ENCODE data around the gene CDK1.

CDK1 gene

DNA sequence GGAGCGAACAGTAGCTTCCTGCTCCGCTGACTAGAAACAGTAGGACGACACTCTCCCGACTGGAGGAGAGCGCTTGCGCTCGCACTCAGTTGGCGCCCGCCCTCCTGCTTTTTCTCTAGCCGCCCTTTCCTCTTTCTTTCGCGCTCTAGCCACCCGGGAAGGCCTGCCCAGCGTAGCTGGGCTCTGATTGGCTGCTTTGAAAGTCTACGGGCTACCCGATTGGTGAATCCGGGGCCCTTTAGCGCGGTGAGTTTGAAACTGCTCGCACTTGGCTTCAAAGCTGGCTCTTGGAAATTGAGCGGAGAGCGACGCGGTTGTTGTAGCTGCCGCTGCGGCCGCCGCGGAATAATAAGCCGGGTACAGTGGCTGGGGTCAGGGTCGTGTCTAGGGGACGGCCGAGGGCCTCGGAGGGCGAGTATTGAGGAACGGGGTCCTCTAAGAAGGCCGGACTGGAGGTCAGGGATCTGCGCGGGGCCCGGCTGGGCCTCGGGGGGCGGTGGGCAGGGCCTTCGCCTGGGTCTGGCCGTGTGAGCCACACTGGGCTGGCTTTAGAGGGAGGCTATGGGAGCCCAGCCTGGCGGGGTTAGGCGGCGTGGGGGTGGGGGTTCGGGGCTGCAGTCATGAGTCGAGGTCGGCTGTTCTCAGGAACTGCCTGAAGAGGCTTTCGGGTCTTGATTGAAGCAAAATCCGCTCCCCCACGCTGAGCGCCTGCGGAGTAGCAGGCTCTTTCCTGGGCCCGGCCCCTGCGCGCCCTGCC lies at the start of gene CDK1:
CDK1 (plus strand) TSS at position 265 of the 757 bp plus-strand sequence. CDS start 1,688 bp downstream, outside the sequence.
- peak; percentile 61 for DNase-seq

- DNase-seq, result no peak
These were observed 49.2 kb upstream of the CDK1 start for GRCh38 chr10:60729106-60729505.

DNA sequence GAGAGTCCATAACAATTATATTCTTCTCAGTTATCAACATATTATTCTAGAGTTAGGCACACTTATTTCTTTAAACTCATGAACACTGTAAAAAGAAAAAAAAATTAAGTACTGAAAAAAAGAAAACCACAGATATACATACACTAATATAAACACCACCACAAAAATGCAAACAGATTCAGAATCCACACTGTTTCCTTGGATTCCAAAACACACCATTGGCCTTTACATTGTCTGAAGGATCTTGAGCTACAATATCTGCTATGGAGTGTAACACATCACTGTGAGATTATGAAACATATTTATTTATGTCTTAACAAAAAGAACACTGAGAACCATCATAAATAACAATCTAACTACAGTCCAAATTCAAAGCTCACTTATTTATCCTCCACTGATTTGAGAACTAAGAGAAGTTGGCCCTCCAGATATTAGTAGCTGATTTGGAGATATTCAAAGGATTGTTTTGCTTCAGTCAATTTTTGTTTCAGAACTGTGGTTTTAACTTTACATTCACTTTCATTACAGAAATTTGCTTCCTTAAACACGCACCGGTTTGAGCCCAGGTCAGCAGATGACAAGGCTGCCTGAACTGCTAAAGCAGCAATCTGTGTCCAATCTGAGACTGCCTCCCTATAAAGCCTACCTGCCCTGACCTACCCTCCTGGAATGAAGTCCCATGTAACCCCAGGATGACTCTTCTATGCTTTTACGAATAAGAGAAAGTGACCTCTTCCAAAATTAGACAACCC lies 47.0 kb upstream of the CDK1 start:
- no peak for DNase-seq

- DNase-seq, result no peak
These were observed 46.0 kb upstream of the CDK1 start for GRCh38 chr10:60732198-60732806.

DNA sequence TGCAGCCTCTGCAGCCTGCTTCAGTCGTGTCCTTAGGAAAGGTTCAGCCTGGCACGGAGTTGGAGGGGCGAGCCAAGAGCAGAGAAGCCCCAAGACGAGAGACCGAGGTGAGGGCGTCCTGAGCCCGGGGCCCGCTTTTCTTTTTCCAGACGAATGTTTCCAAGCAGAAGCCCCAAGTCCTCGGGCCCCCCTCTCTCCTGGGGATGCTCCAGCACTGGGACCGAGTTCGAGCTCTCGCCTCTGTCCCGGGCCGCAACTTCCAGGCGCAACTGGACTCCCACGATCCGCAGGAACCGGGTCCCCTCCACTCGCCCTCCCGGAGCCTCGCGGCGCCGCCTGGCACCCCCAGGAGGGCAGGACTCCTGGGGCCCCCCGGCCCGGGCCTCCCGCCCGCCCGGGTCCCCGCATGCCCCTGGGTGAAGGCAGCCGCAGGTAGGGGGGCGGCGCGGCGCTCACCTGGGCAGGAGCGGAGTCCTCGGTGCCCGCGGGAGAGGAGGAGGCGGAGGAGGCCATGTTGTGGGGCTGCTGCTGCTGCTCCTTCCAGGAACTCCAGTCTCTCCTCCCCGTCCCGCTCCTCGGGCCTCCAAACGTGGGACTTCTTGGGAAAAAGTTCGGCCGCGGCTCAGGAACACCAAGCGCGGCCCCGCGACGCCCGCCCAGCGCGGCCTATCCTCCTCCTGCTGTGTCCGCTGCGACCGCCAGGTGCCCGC lies 45.3 kb upstream of the CDK1 start:
- DNase-seq, result peak; percentile 68

- DNase-seq, result no peak
These were observed 44.8 kb upstream of the CDK1 start for GRCh38 chr10:60733517-60733822.

GRCh38 chr10:60733826-60734225 lies 44.5 kb upstream of the CDK1 start:
- DNase-seq, result no peak

- DNase-seq, result no peak
These were observed 44.1 kb upstream of the CDK1 start for GRCh38 chr10:60734226-60734625.

DNA sequence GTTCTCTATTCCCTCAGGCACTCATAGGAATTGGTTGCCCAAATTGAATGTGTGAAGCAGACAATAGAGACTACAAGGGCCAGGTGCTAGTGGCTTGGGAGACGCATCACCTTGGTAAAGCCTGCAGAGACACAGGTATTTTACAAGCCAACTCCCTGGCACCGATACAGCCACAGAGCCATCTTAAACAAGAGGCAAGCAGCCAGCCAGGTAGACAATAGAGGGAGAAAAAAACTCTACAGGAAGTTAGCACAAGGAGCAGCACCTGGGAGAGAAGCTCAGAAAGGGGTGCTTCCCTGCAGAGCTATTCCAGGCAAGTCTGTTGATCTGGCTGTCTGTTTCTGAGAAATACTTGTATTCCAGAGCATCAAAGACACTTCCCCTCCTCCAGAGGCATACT lies 43.0 kb upstream of the CDK1 start:
- no peak for DNase-seq

DNA sequence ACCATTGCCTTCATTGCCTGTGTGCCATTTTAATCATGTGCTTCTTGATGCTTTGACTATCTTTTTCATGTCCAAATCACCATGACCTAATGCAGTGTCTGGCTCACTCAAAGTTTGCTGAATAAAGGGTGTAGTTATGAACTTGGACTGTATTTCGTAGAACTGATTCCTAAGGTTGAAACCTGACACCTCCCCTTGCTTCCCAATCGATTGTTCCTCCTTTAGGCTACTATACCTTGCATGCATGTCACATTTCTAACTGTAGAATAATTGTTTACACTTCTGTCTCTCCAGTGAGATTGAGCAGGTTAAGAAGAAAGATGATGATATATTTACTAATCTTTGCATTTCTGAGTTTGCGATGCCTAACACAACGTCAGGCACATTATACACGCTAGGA lies 41.0 kb upstream of the CDK1 start:
- DNase-seq, result no peak

GRCh38 chr10:60739558-60739957 lies 38.7 kb upstream of the CDK1 start:
- no peak for DNase-seq

- no peak for DNase-seq
These were observed 35.8 kb upstream of the CDK1 start for GRCh38 chr10:60742512-60742911.

GRCh38 chr10:60747817-60748469 lies 30.3 kb upstream of the CDK1 start:
- no peak for DNase-seq

DNA sequence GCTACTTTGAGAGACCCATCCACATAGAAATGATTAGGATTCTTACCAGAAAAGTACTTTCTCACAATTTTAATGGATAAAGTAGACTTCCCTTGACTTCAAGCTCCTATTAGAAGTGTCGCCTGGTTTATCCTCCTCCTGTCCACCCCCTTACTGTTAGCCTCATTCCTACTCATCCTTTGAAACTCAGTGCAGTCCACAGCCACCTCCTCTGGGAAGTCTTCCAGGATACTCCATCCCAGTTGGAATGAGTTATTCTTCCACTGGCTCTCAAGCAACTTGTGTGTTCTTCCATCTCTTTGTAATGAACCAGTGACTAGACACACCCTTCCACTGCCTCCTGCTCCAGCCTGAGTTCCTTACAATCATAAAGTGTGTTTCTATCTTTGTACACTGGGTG lies 25.1 kb upstream of the CDK1 start:
- DNase-seq, result no peak

- no peak for DNase-seq
These were observed 24.5 kb upstream of the CDK1 start for GRCh38 chr10:60753817-60754216.

DNA sequence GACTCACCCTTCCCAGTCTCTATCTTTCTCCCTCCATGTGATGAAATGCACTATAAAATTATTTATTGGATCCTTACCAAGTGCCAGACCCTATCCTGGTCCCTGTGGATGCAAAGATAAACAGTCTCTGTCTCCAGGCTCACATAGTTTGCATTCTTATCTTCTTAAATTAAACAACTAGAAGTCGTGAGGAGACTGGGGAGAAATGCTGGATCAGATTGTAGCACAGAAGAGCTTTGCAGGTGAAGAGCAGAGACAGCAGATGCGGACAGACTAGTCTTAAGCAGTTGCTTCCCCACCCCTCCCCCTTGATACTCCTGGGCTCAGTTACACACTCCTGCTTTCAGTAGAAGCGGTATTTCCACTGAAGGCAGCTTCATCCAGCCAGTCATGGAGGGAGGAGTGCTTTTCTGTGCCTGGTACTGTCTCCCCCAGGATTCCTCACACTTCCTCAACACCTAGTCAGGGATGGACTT lies 20.8 kb upstream of the CDK1 start:
- no peak for DNase-seq

DNA sequence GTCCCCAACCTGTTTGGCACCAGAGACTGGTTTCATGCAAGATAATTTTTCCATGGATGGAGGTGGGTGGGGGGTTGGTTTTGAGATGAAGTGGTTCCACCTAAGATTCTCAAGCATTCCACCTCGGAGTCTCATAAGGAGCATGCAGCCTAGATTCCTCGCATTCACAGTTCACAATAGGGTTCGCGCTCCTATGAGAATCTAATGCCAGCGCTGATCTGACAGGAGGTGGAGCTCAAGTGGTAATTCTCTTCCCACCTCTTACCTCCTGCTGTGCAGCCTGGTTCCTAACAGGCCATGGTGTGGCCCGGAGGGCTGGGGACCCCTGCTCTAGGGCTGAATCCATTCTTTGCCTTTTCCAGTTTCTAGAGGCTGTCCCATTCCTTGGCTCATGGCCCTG lies 19.1 kb upstream of the CDK1 start:
- DNase-seq, result no peak

DNA sequence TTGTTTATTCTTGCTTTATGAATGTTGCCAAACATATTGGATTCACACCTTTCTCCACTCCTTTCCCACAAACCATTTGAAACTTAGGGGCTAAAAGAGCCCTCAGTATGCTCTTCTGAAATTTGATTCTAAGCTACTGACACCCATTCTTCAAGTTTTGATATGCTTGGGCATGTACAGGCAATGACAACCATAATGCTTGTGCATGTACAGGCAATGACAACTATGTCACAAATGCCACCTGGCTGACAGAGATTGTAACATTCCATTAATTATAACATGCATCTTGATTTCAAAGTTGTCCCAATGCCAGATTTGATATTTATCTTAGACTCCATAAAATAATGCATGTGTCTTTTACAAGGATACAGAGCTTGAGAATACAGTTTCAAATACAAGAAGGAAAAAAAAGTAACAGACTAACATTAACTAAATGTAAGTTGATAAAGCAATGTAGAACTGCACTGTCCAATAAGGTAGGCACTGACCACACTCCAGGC lies 17.5 kb upstream of the CDK1 start:
- no peak for DNase-seq

- no peak for DNase-seq
These were observed 15.7 kb upstream of the CDK1 start for GRCh38 chr10:60762554-60762953.

DNA sequence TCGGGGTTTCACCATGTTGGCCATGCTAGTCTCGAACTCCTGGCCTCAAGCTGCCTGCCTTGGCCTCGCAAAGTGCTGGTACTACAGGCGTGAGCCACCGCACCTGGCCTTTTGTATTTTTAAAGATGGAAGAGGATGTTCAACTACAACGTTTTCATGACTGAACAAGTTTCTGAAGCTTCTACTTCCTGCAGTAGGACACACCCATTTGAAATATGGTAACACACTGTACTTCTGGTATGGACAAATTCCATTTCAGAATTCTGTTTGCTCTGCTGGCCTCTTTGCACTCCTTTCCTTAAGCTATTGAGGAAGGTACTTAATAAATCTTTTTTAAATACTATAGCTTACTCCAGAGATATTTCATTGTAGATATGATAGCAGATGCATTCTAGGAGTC lies 10.9 kb upstream of the CDK1 start:
- no peak for DNase-seq

- no peak for DNase-seq
These were observed 8.9 kb upstream of the CDK1 start for GRCh38 chr10:60769406-60769805.

GRCh38 chr10:60777696-60778213 lies 523 bp upstream of the CDK1 start:
- no peak for DNase-seq

Data from 8988T (cell line).